ENCODE results near the gene RAPGEF4.

Gene RAPGEF4

DNA sequence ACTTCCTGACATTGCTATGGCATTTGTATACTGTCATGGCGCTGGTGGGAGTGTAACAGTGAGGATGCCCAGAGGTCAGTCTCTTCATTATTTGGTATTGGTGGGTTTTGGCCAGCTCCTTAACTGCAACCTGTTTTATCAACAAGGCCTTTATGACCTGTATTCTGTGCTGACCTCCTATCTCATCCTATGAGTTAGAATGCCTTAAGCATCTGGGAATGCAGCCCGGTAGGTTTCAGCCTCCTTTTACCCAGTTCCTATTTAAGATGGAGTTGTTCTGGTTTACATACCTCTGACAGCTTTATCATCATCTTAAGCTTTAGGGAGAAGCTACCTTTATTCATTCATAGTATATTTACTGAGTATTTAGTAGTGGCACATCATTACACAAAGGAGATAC is 103.8 kb downstream of the RAPGEF4 start:
- Histone ChIP-seq H3K9me3 (ENCODE audit: insufficient read depth, low read length) (no peaks in the 10 kb centered on the region), H3K4me3 (ENCODE audit: low read length) (no peak overlapping the region), H3K27me3 (ENCODE audit: low read depth, low read length) (no peaks in the 10 kb centered on the region), H3K79me2 (ENCODE audit: low read length) (no peaks in the 10 kb centered on the region), H3K36me3 (replicated peaks; ENCODE audit: low read depth, low read length) (no peaks in the 10 kb centered on the region), H3K9ac (ENCODE audit: low read length) (no peak overlapping the region), H3K27ac (ENCODE audit: low read length) (no peak overlapping the region), H3K4me2 (ENCODE audit: low read length) (no peak overlapping the region), H4K20me1 (ENCODE audit: insufficient read depth, low read length) (no peaks in the 10 kb centered on the region), H3K4me1 (ENCODE audit: low read length) (peaks cover 8% of the 10 kb centered on the region), H2AFZ (ENCODE audit: low read depth, low read length) (no peak overlapping the region)
- TF ChIP-seq EZH2phosphoT487 (IDR thresholded peaks at IDR 0.05; ENCODE audit: low read depth): no peak
- TF ChIP-seq, protein P1, sequence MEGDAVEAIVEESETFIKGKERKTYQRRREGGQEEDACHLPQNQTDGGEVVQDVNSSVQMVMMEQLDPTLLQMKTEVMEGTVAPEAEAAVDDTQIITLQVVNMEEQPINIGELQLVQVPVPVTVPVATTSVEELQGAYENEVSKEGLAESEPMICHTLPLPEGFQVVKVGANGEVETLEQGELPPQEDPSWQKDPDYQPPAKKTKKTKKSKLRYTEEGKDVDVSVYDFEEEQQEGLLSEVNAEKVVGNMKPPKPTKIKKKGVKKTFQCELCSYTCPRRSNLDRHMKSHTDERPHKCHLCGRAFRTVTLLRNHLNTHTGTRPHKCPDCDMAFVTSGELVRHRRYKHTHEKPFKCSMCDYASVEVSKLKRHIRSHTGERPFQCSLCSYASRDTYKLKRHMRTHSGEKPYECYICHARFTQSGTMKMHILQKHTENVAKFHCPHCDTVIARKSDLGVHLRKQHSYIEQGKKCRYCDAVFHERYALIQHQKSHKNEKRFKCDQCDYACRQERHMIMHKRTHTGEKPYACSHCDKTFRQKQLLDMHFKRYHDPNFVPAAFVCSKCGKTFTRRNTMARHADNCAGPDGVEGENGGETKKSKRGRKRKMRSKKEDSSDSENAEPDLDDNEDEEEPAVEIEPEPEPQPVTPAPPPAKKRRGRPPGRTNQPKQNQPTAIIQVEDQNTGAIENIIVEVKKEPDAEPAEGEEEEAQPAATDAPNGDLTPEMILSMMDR (IDR thresholded peaks at IDR 0.05; ENCODE audit: low read depth, low read length): no peak

DNA sequence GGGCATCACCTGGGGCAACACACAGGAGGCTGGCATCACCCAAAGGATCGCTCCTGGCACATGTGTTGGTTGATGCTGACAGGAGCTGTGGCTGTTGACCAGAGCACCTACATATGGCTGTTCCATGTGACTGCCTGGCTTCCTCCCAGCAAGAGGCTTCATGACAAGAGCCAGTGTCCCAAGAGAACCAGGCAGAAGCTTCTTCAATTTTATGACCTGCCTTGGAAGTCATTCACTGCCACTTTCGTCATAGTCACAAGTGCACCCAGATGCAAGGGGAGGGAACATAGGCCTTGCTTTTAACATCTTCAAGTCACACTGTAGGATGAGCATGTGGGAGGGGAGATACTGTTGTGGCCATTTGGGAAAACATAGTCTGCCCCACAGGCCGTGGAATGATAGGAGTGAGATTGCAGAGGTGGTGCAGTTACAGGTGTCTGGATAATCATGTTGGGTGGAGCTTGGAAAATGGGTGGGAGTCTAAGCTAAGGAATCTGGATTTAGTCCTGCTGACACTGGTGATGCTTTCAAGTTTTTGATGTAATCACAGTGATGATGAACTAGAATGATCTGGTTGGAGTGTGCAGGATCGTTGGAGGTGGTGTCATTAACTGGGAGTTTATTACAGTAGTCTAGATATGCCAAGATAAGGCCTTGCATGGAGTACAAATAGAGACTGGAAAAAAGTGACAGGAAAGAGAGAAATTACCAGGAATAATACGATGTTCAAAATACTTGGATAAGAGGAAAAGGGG is 107.0 kb downstream of the RAPGEF4 start:
- TF ChIP-seq, protein P1 (IDR thresholded peaks at IDR 0.05; ENCODE audit: low read depth, low read length): no peak
- TF ChIP-seq EZH2phosphoT487 (IDR thresholded peaks at IDR 0.05; ENCODE audit: low read depth): no peak
- no peaks in the 10 kb centered on the region for H3K9me3 ChIP-seq (ENCODE audit: insufficient read depth, low read length)
- H3K79me2 ChIP-seq (ENCODE audit: low read length): no peaks in the 10 kb centered on the region
- H3K4me3 ChIP-seq (ENCODE audit: low read length): no peak overlapping the region
- H3K27me3 ChIP-seq (ENCODE audit: low read depth, low read length): no peaks in the 10 kb centered on the region
- no peaks in the 10 kb centered on the region for H3K4me1 ChIP-seq (ENCODE audit: low read length)
- no peak overlapping the region for H3K4me2 ChIP-seq (ENCODE audit: low read length)
- no peaks in the 10 kb centered on the region for H4K20me1 ChIP-seq (ENCODE audit: insufficient read depth, low read length)
- no peaks in the 10 kb centered on the region for H3K36me3 ChIP-seq (replicated peaks; ENCODE audit: low read depth, low read length)
- H3K27ac ChIP-seq (ENCODE audit: low read length): no peak overlapping the region
- H2AFZ ChIP-seq (ENCODE audit: low read depth, low read length): no peak overlapping the region
- H3K9ac ChIP-seq (ENCODE audit: low read length): no peak overlapping the region

DNA sequence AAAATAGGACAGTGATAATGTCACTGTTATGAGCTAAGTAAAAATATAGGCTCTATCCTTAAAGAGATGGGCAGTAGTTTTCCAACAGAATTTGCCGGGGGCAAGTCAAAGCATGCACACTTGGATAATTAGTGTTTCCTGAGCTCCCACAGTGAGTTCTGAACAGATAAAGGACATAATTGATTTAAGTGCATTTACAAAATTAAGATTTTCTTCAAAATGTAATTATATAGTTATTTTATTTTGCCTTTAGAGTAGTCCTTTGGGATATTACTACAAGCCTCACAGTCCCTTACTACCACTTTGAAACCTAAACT is 107.6 kb downstream of the RAPGEF4 start:
- no peak overlapping the region for H3K27ac ChIP-seq (ENCODE audit: low read length)
- no peak overlapping the region for H3K9ac ChIP-seq (ENCODE audit: low read length)
- no peaks in the 10 kb centered on the region for H3K79me2 ChIP-seq (ENCODE audit: low read length)

DNA sequence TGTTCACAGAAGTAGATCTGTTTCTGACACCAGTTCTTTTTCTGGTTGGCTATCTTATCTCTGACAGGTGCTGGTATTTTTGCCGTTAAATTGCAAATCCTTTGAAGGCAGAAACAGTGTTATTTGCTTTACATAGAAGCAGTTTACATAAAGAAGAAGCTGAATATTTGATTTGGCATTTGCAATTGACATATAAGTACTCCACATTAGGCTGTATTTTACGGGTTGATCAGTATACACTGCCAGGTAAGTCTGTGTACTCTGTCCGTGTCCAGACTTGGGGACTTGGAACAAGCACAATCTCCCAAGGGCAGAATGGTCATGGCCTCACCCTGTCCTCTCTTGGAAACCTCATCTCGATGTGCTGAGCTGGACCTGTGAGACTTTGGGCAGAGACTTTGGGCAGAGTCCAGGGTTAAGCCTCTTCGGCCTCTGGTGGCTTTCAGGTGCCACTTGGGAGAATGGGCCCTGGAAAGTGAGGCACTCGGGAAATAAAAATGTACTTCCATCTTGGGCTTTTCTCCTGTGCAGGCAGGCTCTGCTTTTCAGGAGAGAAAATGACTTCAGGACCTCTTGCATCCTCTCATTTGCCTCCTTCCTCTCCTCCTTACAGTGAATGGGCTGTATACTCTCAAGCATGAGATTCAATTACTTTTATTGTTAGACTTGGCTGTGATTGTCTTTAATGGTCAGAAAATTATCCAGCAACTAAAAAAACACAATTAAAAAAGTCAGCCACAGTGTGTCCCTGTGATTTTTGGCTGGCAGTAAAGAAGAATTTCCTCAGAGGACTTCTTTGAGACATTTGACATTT is 108.5 kb downstream of the RAPGEF4 start:
- Histone ChIP-seq H3K36me3 (replicated peaks; ENCODE audit: low read depth, low read length) (no peaks in the 10 kb centered on the region), H3K4me2 (ENCODE audit: low read length) (no peak overlapping the region), H4K20me1 (ENCODE audit: insufficient read depth, low read length) (no peaks in the 10 kb centered on the region), H3K27ac (ENCODE audit: low read length) (no peak overlapping the region), H3K9me3 (ENCODE audit: insufficient read depth, low read length) (no peaks in the 10 kb centered on the region), H3K9ac (ENCODE audit: low read length) (no peak overlapping the region), H3K79me2 (ENCODE audit: low read length) (no peaks in the 10 kb centered on the region), H3K27me3 (ENCODE audit: low read depth, low read length) (no peaks in the 10 kb centered on the region), H2AFZ (ENCODE audit: low read depth, low read length) (no peak overlapping the region), H3K4me1 (ENCODE audit: low read length) (no peaks in the 10 kb centered on the region), H3K4me3 (ENCODE audit: low read length) (no peak overlapping the region)
- TF ChIP-seq EZH2phosphoT487 (IDR thresholded peaks at IDR 0.05; ENCODE audit: low read depth): no peak
- TF ChIP-seq, protein P1 (IDR thresholded peaks at IDR 0.05; ENCODE audit: low read depth, low read length): no peak

More for the DNA sequence above, 107.6 kb downstream of the RAPGEF4 start:
- H4K20me1 ChIP-seq (ENCODE audit: insufficient read depth, low read length): no peaks in the 10 kb centered on the region
- H3K36me3 ChIP-seq (replicated peaks; ENCODE audit: low read depth, low read length): no peaks in the 10 kb centered on the region
- H2AFZ ChIP-seq (ENCODE audit: low read depth, low read length): no peak overlapping the region
- TF ChIP-seq, protein P1 (IDR thresholded peaks at IDR 0.05; ENCODE audit: low read depth, low read length): no peak
- H3K4me3 ChIP-seq (ENCODE audit: low read length): no peak overlapping the region
- H3K4me2 ChIP-seq (ENCODE audit: low read length): no peak overlapping the region
- no peaks in the 10 kb centered on the region for H3K9me3 ChIP-seq (ENCODE audit: insufficient read depth, low read length)
- H3K27me3 ChIP-seq (ENCODE audit: low read depth, low read length): no peaks in the 10 kb centered on the region
- H3K4me1 ChIP-seq (ENCODE audit: low read length): no peaks in the 10 kb centered on the region
